Astrocyte of the spinal cord (primary cell): ENCODE results near the gene B3GALT6.

Source experiments
- DNase-seq: peaks from one replicate; pipeline ENCODE4 v3.0.0; 2011; ENCODE audit warnings: low read depth, low spot score
- H3K4me3 ChIP-seq: 2 replicates; pipeline ENCODE4 v1.5.1; 2011; ENCODE audit warnings: low read depth, mild to moderate bottlenecking, low read length, moderate library complexity
- CTCF ChIP-seq: IDR thresholded peaks from 2 replicates; pipeline ENCODE4 v1.5.1; 2012; ENCODE audit warnings: low read depth, mild to moderate bottlenecking, low read length, inconsistent platforms
- in situ Hi-C: cut with HindIII; loops from 2 replicates; pipeline ENCODE4 v1.10.0; 2017; ENCODE audit warnings: low sequenced_read_pairs

Gene B3GALT6

GRCh38 chr1:1264026-1264425, 32.0 kb downstream of the B3GALT6 start:
- in situ Hi-C loops: no loop called here
- no peak for TF ChIP-seq CTCF
- DNase-seq: no peak
- H3K4me3 ChIP-seq: no peak overlapping the region

GRCh38 chr1:1264868-1265272, 32.8 kb downstream of the B3GALT6 start:
- in situ Hi-C loops: no loop called here
- no peak overlapping the region for H3K4me3 ChIP-seq
- peak; percentile 95 for DNase-seq
- peak; percentile 60 for TF ChIP-seq CTCF

GRCh38 chr1:1267488-1268283, 35.6 kb downstream of the B3GALT6 start:
- TF ChIP-seq CTCF: no peak
- in situ Hi-C loops: no loop called here
- no peak overlapping the region for H3K4me3 ChIP-seq
- no peak for DNase-seq

- in situ Hi-C loops: no loop called here
- no peak overlapping the region for H3K4me3 ChIP-seq
- no peak for TF ChIP-seq CTCF
- DNase-seq: no peak
Observed at GRCh38 chr1:1268284-1268682, 36.2 kb downstream of the B3GALT6 start.

- TF ChIP-seq CTCF: no peak
- in situ Hi-C loops: no loop called here
- DNase-seq: no peak
- no peak overlapping the region for H3K4me3 ChIP-seq
Observed at GRCh38 chr1:1270813-1271212, 38.8 kb downstream of the B3GALT6 start.

- no peak for TF ChIP-seq CTCF
- H3K4me3 ChIP-seq: peak overlapping the region; percentile 86
- DNase-seq: no peak
- in situ Hi-C loops: no loop called here
Observed at GRCh38 chr1:1272341-1273208, 40.5 kb downstream of the B3GALT6 start.
